C4-2B (cell line): ENCODE measurements around the gene FMNL2.

Source experiments
- ZFX ChIP-seq: fragments of 450-650 bp; IDR thresholded peaks from 2 replicates; pipeline ENCODE4 v1.6.1; 2017
- TF ChIP-seq, protein P1 (sequence below): fragments of 450-650 bp; conservative IDR thresholded peaks from 2 replicates; pipeline ENCODE4 v1.5.1; 2017; ENCODE audit warnings: mild to moderate bottlenecking

DNA sequence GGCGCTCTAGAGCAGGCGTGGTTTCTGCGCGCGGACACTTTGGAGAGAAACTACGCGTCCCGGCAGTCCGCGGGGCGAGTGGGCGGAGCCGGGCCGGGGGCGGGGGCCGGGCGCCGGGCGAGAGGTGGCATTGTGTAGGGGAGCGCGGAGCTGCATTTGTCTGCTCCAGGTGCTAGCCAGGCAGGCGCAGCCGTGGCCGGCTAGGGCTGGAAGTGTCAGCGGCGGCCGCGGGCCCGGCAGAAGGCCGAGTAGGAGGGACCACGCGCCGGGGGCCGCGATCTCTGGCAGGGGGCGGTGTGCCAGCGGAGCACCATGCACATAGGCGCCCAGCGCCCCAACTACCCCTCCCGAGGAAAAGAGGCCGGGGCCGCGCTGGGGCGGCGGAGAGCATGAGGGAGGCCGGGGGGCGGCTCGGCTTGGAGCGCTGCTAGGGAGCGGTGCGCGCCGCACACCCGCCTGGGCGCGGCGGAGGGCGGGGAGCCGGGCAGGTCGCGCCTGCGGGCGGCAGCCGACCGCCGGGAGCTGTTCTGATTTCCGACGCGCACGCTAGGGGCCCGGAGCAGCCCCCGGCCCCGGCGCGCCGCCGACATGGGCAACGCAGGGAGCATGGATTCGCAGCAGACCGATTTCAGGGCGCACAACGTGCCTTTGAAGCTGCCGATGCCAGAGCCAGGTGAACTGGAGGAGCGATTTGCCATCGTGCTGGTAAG is at the start of gene FMNL2:
- TF ChIP-seq, protein P1, sequence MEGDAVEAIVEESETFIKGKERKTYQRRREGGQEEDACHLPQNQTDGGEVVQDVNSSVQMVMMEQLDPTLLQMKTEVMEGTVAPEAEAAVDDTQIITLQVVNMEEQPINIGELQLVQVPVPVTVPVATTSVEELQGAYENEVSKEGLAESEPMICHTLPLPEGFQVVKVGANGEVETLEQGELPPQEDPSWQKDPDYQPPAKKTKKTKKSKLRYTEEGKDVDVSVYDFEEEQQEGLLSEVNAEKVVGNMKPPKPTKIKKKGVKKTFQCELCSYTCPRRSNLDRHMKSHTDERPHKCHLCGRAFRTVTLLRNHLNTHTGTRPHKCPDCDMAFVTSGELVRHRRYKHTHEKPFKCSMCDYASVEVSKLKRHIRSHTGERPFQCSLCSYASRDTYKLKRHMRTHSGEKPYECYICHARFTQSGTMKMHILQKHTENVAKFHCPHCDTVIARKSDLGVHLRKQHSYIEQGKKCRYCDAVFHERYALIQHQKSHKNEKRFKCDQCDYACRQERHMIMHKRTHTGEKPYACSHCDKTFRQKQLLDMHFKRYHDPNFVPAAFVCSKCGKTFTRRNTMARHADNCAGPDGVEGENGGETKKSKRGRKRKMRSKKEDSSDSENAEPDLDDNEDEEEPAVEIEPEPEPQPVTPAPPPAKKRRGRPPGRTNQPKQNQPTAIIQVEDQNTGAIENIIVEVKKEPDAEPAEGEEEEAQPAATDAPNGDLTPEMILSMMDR, result 0 out of 2 replicates have a peak, but pooled peaks have one; percentile 10
- TF ChIP-seq ZFX, result 0 out of 2 replicates have a peak, but pooled peaks have one; percentile 23
